H9 (cell line): ENCODE data around the gene DNAJC10. TPM values are rescaled to one million over a fixed set of nuclear protein-coding genes. Genes with fewer than 3 reads are reported as not detected.
A peak's percentile ranks its signal among the peaks of the same experiment; 100 is the strongest.

Experiments used
- DNase-seq: peaks from one replicate; pipeline ENCODE4 v3.0.0-alpha.2; 2017
- H2AFZ ChIP-seq: one replicate; pipeline ENCODE4 v1.6.1; 2013; ENCODE audit warnings: mild to moderate bottlenecking, low read length, control low read depth, moderate library complexity
- H2AK5ac ChIP-seq: 2 replicates; pipeline ENCODE4 v1.6.1; 2013; ENCODE audit warnings: low read length, control low read depth, mixed read lengths; ENCODE audit not compliant: insufficient read length
- H2BK120ac ChIP-seq: one replicate; pipeline ENCODE4 v1.6.1; 2013; ENCODE audit warnings: low read depth, mild to moderate bottlenecking, low read length, control low read depth, inconsistent platforms; ENCODE audit not compliant: poor library complexity, severe bottlenecking
- H2BK12ac ChIP-seq: 2 replicates; pipeline ENCODE4 v1.6.1; 2013; ENCODE audit warnings: low read length, control low read depth, mixed read lengths, low read depth; ENCODE audit not compliant: insufficient read length
- H2BK15ac ChIP-seq: 2 replicates; pipeline ENCODE4 v1.6.1; 2013; ENCODE audit warnings: low read depth, low read length, control low read depth
- H2BK20ac ChIP-seq: one replicate; pipeline ENCODE4 v1.6.1; 2013; ENCODE audit warnings: low read depth, mild to moderate bottlenecking, low read length, control low read depth, inconsistent platforms; ENCODE audit not compliant: poor library complexity, severe bottlenecking
- H2BK5ac ChIP-seq: 2 replicates; pipeline ENCODE4 v1.6.1; 2013; ENCODE audit warnings: low read length, control low read depth, mixed read lengths; ENCODE audit not compliant: insufficient read length
- H3K14ac ChIP-seq: 2 replicates; pipeline ENCODE4 v1.6.1; 2013; ENCODE audit warnings: low read length, control low read depth; ENCODE audit not compliant: insufficient read depth
- H3K18ac ChIP-seq: 2 replicates; pipeline ENCODE4 v1.6.1; 2013; ENCODE audit warnings: low read depth, mild to moderate bottlenecking, mixed read lengths, low read length, control low read depth; ENCODE audit not compliant: insufficient read length
- H3K23ac ChIP-seq: 2 replicates; pipeline ENCODE4 v1.6.1; 2013; ENCODE audit warnings: low read length, control low read depth, mixed read lengths, low read depth; ENCODE audit not compliant: insufficient read length
- H3K23me2 ChIP-seq: 2 replicates; pipeline ENCODE4 v1.6.1; 2013; ENCODE audit warnings: low read depth, mild to moderate bottlenecking, mixed read lengths, low read length, control low read depth; ENCODE audit not compliant: insufficient read length, poor library complexity, severe bottlenecking
- H3K27ac ChIP-seq: 2 replicates; pipeline ENCODE4 v1.5.1; 2013; ENCODE audit warnings: low read length, control low read depth, mixed read lengths, low read depth; ENCODE audit not compliant: insufficient read length
- H3K27me3 ChIP-seq: 2 replicates; pipeline ENCODE4 v1.6.1; 2013; ENCODE audit warnings: low read length, control low read depth, inconsistent platforms; ENCODE audit not compliant: insufficient read depth
- H3K4ac ChIP-seq: 2 replicates; pipeline ENCODE4 v1.6.1; 2013; ENCODE audit warnings: low read depth, mild to moderate bottlenecking, control low read depth, inconsistent platforms, low read length, moderate library complexity
- H3K4me1 ChIP-seq: 2 replicates; pipeline ENCODE4 v1.6.1; 2013; ENCODE audit warnings: low read length, control low read depth, inconsistent platforms; ENCODE audit not compliant: insufficient read depth
- H3K4me2 ChIP-seq: 2 replicates; pipeline ENCODE4 v1.6.1; 2013; ENCODE audit warnings: low read length, control low read depth, mixed read lengths; ENCODE audit not compliant: insufficient read length, insufficient read depth
- H3K56ac ChIP-seq: 2 replicates; pipeline ENCODE4 v1.6.1; 2013; ENCODE audit warnings: low read depth, mild to moderate bottlenecking, mixed read lengths, low read length, control low read depth; ENCODE audit not compliant: insufficient read length
- H3K79me1 ChIP-seq: 2 replicates; pipeline ENCODE4 v1.6.1; 2013; ENCODE audit warnings: low read depth, mild to moderate bottlenecking, moderate library complexity, low read length, control low read depth, inconsistent platforms; ENCODE audit not compliant: insufficient read depth, poor library complexity, severe bottlenecking
- H3K79me2 ChIP-seq: 2 replicates; pipeline ENCODE4 v1.6.1; 2013; ENCODE audit warnings: low read length, control low read depth, inconsistent platforms; ENCODE audit not compliant: insufficient read depth
- H3K9ac ChIP-seq: 2 replicates; pipeline ENCODE4 v1.6.1; 2013; ENCODE audit warnings: low read length, control low read depth, mixed read lengths; ENCODE audit not compliant: insufficient read length; ENCODE audit errors: extremely low read depth
- H3K9me3 ChIP-seq: one replicate; pipeline ENCODE4 v1.6.1; 2013; ENCODE audit warnings: low read depth, low read length, inconsistent platforms; ENCODE audit not compliant: control insufficient read depth
- H3T11ph ChIP-seq: one replicate; pipeline ENCODE4 v1.6.1; 2013; ENCODE audit warnings: mild to moderate bottlenecking, low read length, control low read depth, inconsistent platforms
- H4K20me1 ChIP-seq: one replicate; pipeline ENCODE4 v1.6.1; 2013; ENCODE audit not compliant: control insufficient read depth, insufficient read length, insufficient read depth
- H4K5ac ChIP-seq: 2 replicates; pipeline ENCODE4 v1.6.1; 2013; ENCODE audit warnings: low read depth, mild to moderate bottlenecking, mixed read lengths, low read length, control low read depth; ENCODE audit not compliant: insufficient read length
- H4K8ac ChIP-seq: replicated peaks from 2 replicates; pipeline ENCODE4 v1.6.1; 2013; ENCODE audit warnings: low read length, control low read depth, mixed read lengths, low read depth; ENCODE audit not compliant: insufficient read length
- H4K91ac ChIP-seq: 2 replicates; pipeline ENCODE4 v1.6.1; 2013; ENCODE audit warnings: low read depth, mild to moderate bottlenecking, moderate library complexity, mixed read lengths, low read length, control low read depth; ENCODE audit not compliant: insufficient read length
- H3K27ac Mint-ChIP-seq, 3 experiments: 2 replicates in 2 of 3; 3 replicates in 1 of 3; pipeline ENCODE4 v1.8.0; 2020 to 2021; ENCODE audit warnings: mixed read lengths in 3 of 3, mild to moderate bottlenecking in 1 of 3, moderate library complexity in 1 of 3
- H3K27me3 Mint-ChIP-seq: 2 replicates; pipeline ENCODE4 v1.8.0; 2021; ENCODE audit warnings: low read depth, mild to moderate bottlenecking, moderate library complexity, mixed read lengths
- H3K36me3 Mint-ChIP-seq, 3 experiments: 2 replicates in 2 of 3; 3 replicates in 1 of 3; pipeline ENCODE4 v1.8.0; 2020 to 2021; ENCODE audit warnings: low read depth in 3 of 3, mixed read lengths in 3 of 3; ENCODE audit not compliant: insufficient read depth in 1 of 3
- H3K4me1 Mint-ChIP-seq, 2 experiments: 2 replicates each; pipeline ENCODE4 v1.8.0; 2020; ENCODE audit warnings: mixed read lengths in 2 of 2
- H3K4me3 Mint-ChIP-seq, 2 experiments: 2 replicates in 1 of 2; 3 replicates in 1 of 2; pipeline ENCODE4 v1.8.0; 2020 to 2021; ENCODE audit warnings: mild to moderate bottlenecking in 2 of 2, mixed read lengths in 2 of 2, moderate library complexity in 1 of 2
- H3K9me3 Mint-ChIP-seq, 2 experiments: 2 replicates in 1 of 2; 3 replicates in 1 of 2; pipeline ENCODE4 v1.8.0; 2020; ENCODE audit warnings: mild to moderate bottlenecking in 2 of 2, mixed read lengths in 2 of 2, moderate library complexity in 1 of 2
- WGBS: extraction: QIAGEN DNeasy Blood & Tissue Kit; methylation state at CpG from one replicate; pipeline ENCODE4 v1.1.7; 2013; ENCODE audit warnings: missing lambda C conversion rate, low lambda C conversion rate, mixed read lengths; ENCODE audit not compliant: insufficient read length; ENCODE audit errors: extremely low coverage; 5-methylcytosine and 5-hydroxymethylcytosine counted together
- total RNA-seq: library from RNA; stranded (reverse); gene quantifications from 2 replicates; pipeline ENCODE4 v1.2.1, GENCODE V29; 2021
- TF ChIP-seq, protein P1 (sequence below): fragments of 200-600 bp; sonication (generic); conservative IDR thresholded peaks from 3 replicates; pipeline ENCODE4 v1.8.0; 2021; ENCODE audit warnings: antibody characterized with exemption, mild to moderate bottlenecking

The DNAJC10 gene
- total RNA-seq, 1 experiment from 2014 or later: 129 TPM

DNA sequence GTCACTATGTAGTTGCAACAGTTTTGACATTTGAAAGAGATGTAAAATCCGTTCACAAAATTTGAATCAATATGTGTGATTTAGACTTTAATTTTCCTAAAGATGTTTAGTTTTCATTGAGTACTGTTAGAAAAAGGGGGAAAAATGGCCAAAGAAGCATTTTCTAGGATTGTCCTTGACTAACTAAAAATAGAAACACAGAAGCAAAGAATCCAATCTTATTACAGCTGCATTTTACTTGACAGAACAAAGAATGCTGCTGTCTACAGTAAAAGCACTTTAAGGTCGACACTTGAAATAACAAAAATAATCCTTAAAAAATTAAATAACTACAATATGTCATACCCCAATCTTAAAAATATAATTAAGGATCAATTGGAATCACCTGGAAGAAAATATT lies 101.5 kb downstream of the DNAJC10 start:
- no peak overlapping the region for H3K56ac ChIP-seq
- H3K14ac ChIP-seq: no peak overlapping the region
- DNase-seq: no peak
- H2AFZ ChIP-seq: no peak overlapping the region
- H3K23me2 ChIP-seq: no peaks in the 10 kb centered on the region
- H2BK120ac ChIP-seq: no peak overlapping the region
- H3K9ac ChIP-seq: no peak overlapping the region
- H2BK12ac ChIP-seq: no peak overlapping the region
- no peak overlapping the region for H3K27ac ChIP-seq
- Mint-ChIP-seq H3K36me3 (no peaks in the 10 kb centered on the region), H3K27ac (peak overlapping the region in 1 of 3 experiments; percentile 40; a peak in 2 of 7 replicates), H3K4me1 (peaks cover 30 to 37% of the 10 kb centered on the region in 2 experiments), H3K27me3 (peaks cover 3% of the 10 kb centered on the region; the same call in 1 of the 2 replicates), H3K9me3 (no peaks in the 10 kb centered on the region), H3K4me3 (no peak overlapping the region)
- H3K9me3 ChIP-seq: no peaks in the 10 kb centered on the region
- H4K20me1 ChIP-seq: no peaks in the 10 kb centered on the region
- H2AK5ac ChIP-seq: no peak overlapping the region
- no peak overlapping the region for H4K5ac ChIP-seq
- peaks cover 8% of the 10 kb centered on the region; the same call in 1 of the 2 replicates for H3K4me1 ChIP-seq
- H3K4ac ChIP-seq: no peak overlapping the region
- 100% methylated on average over 1 of the region's 2 CpGs for WGBS
- H4K8ac ChIP-seq: no peak overlapping the region
- no peak overlapping the region for H3K4me2 ChIP-seq
- no peak overlapping the region for H2BK15ac ChIP-seq
- TF ChIP-seq, protein P1, sequence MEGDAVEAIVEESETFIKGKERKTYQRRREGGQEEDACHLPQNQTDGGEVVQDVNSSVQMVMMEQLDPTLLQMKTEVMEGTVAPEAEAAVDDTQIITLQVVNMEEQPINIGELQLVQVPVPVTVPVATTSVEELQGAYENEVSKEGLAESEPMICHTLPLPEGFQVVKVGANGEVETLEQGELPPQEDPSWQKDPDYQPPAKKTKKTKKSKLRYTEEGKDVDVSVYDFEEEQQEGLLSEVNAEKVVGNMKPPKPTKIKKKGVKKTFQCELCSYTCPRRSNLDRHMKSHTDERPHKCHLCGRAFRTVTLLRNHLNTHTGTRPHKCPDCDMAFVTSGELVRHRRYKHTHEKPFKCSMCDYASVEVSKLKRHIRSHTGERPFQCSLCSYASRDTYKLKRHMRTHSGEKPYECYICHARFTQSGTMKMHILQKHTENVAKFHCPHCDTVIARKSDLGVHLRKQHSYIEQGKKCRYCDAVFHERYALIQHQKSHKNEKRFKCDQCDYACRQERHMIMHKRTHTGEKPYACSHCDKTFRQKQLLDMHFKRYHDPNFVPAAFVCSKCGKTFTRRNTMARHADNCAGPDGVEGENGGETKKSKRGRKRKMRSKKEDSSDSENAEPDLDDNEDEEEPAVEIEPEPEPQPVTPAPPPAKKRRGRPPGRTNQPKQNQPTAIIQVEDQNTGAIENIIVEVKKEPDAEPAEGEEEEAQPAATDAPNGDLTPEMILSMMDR: no peak
- no peak overlapping the region for H4K91ac ChIP-seq
- H2BK20ac ChIP-seq: no peak overlapping the region
- H3K18ac ChIP-seq: no peak overlapping the region
- no peak overlapping the region for H2BK5ac ChIP-seq
- no peaks in the 10 kb centered on the region for H3K79me2 ChIP-seq
- no peak overlapping the region for H3T11ph ChIP-seq
- no peaks in the 10 kb centered on the region for H3K27me3 ChIP-seq
- H3K23ac ChIP-seq: no peak overlapping the region
- H3K79me1 ChIP-seq: no peaks in the 10 kb centered on the region
